Keratinocyte (primary cell): ENCODE results near the gene VCX3B. TPM values are rescaled to one million over a fixed set of nuclear protein-coding genes. Genes with fewer than 3 reads are reported as not detected.

ENCODE experiments used
- DNase-seq: peaks from one replicate; pipeline ENCODE4 v3.0.0-alpha.2; 2011; ENCODE audit warnings: low read depth, missing footprints, low spot score
- FAIRE-seq: peaks from 2 replicates; lab custom pipeline; 2011; peaks lifted over from hg19 to GRCh38; lab: Jason Lieb, UNC
- H2AFZ ChIP-seq: 2 replicates; pipeline ENCODE4 v1.6.0; 2012; ENCODE audit warnings: low read length, control low read depth, inconsistent platforms; ENCODE audit not compliant: control insufficient read depth
- H3K27ac ChIP-seq: 2 replicates; pipeline ENCODE4 v1.5.1; 2011; ENCODE audit warnings: low read length; ENCODE audit not compliant: control insufficient read depth, insufficient read depth
- H3K27me3 ChIP-seq: 3 replicates; pipeline ENCODE4 v1.6.0; 2011; ENCODE audit warnings: low read length; ENCODE audit not compliant: control insufficient read depth, insufficient read depth; ENCODE audit errors: extremely low read depth
- H3K36me3 ChIP-seq, 2 experiments: 2 replicates in 1 of 2; 3 replicates in 1 of 2; pipeline ENCODE4 v1.5.1; 2011; ENCODE audit warnings: low read length in 2 of 2, mild to moderate bottlenecking in 1 of 2; ENCODE audit not compliant: control insufficient read depth in 2 of 2, insufficient read depth in 2 of 2; ENCODE audit errors: extremely low read depth in 1 of 2
- H3K4me1 ChIP-seq: 3 replicates; pipeline ENCODE4 v1.5.1; 2011; ENCODE audit warnings: low read length; ENCODE audit not compliant: control insufficient read depth, insufficient read depth; ENCODE audit errors: extremely low read depth
- H3K4me2 ChIP-seq: 3 replicates; pipeline ENCODE4 v1.6.0; 2011; ENCODE audit warnings: low read depth, low read length; ENCODE audit not compliant: control insufficient read depth, insufficient read depth; ENCODE audit errors: extremely low read depth
- H3K4me3 ChIP-seq, 3 experiments: fragments of 200-600 bp in 1 of 3; sonication (generic) in 1 of 3; 2 replicates in 2 of 3; 3 replicates in 1 of 3; pipeline ENCODE4 v1.5.1; 2011 to 2016; ENCODE audit warnings: low read length in 3 of 3, mild to moderate bottlenecking in 3 of 3, control low read depth in 2 of 3, inconsistent platforms in 1 of 3, low read depth in 1 of 3, mixed read lengths in 1 of 3, mixed run types in 1 of 3, moderate library complexity in 1 of 3; ENCODE audit not compliant: control insufficient read depth in 2 of 3, insufficient read depth in 2 of 3; ENCODE audit errors: extremely low read depth in 1 of 3
- H3K79me2 ChIP-seq: 2 replicates; pipeline ENCODE4 v1.6.0; 2012; ENCODE audit warnings: low read length; ENCODE audit not compliant: control insufficient read depth, insufficient read depth
- H3K9ac ChIP-seq: 3 replicates; pipeline ENCODE4 v1.6.0; 2011; ENCODE audit warnings: low read length; ENCODE audit not compliant: control insufficient read depth, insufficient read depth; ENCODE audit errors: extremely low read depth
- H3K9me1 ChIP-seq: 3 replicates; pipeline ENCODE4 v1.6.0; 2011; ENCODE audit warnings: low read length; ENCODE audit not compliant: control insufficient read depth, insufficient read depth; ENCODE audit errors: extremely low read depth
- H3K9me3 ChIP-seq: 2 replicates; pipeline ENCODE4 v1.5.1; 2012; ENCODE audit warnings: low read depth, low read length; ENCODE audit not compliant: control insufficient read depth
- H4K20me1 ChIP-seq: 3 replicates; pipeline ENCODE4 v1.6.0; 2011; ENCODE audit warnings: low read length; ENCODE audit not compliant: control insufficient read depth, insufficient read depth; ENCODE audit errors: extremely low read depth
- EZH2 ChIP-seq: IDR thresholded peaks from one replicate; pipeline ENCODE4 v1.6.1; 2012; ENCODE audit warnings: inconsistent platforms, mild to moderate bottlenecking, low read length, moderate library complexity
- dilution Hi-C: fragments of 300-500 bp; cut with MboI; formaldehyde crosslinking; loops from one replicate; pipeline ENCODE4 v1.7.0; 2020; ENCODE audit warnings: low sequenced_read_pairs; ENCODE audit not compliant: extremely low pct_ligation_motif_present
- polyA plus RNA-seq, 5 experiments: library from polyadenylated mRNA; depleted of rRNA in 3 of 5; stranded (reverse) in 3 of 5; stranded (forward) in 1 of 5; unstranded in 1 of 5; fragments of >200 nt; gene quantifications; 1 replicate in 1 of 5; 2 replicates in 3 of 5; 3 replicates in 1 of 5; pipeline versions ENCODE4 v1.2.1 to v1.2.3, GENCODE V29; 2011 to 2012; ENCODE audit warnings: missing spikeins in 2 of 5, low read depth in 1 of 5, low replicate concordance in 1 of 5
- TF ChIP-seq, protein P1 (sequence below), 3 experiments: IDR thresholded peaks in 1 of 3; conservative IDR thresholded peaks in 1 of 3; optimal IDR thresholded peaks in 1 of 3; 2 replicates in 2 of 3; 3 replicates in 1 of 3; pipeline versions ENCODE3 to v1.5.1; 2011; ENCODE audit warnings: low read length in 3 of 3, mild to moderate bottlenecking in 3 of 3, moderate library complexity in 2 of 3, control low read depth in 1 of 3, inconsistent platforms in 1 of 3; ENCODE audit not compliant: insufficient read depth in 2 of 3; ENCODE audit errors: extremely low read depth in 1 of 3

The VCX3B gene
- polyA plus RNA-seq, 1 donor (not counting 4 experiments of a cell fraction or from before 2014, with no cell fraction given), result not detected

- H3K4me2 ChIP-seq, result no peak overlapping the region
- no peak for FAIRE-seq
- dilution Hi-C loops, result no loop called here
- H3K9me3 ChIP-seq, result no peaks in the 10 kb centered on the region
- no peaks in the 10 kb centered on the region for H3K9me1 ChIP-seq
- no peak overlapping the region for H3K27ac ChIP-seq
- no peak for TF ChIP-seq EZH2
- TF ChIP-seq, protein P1, sequence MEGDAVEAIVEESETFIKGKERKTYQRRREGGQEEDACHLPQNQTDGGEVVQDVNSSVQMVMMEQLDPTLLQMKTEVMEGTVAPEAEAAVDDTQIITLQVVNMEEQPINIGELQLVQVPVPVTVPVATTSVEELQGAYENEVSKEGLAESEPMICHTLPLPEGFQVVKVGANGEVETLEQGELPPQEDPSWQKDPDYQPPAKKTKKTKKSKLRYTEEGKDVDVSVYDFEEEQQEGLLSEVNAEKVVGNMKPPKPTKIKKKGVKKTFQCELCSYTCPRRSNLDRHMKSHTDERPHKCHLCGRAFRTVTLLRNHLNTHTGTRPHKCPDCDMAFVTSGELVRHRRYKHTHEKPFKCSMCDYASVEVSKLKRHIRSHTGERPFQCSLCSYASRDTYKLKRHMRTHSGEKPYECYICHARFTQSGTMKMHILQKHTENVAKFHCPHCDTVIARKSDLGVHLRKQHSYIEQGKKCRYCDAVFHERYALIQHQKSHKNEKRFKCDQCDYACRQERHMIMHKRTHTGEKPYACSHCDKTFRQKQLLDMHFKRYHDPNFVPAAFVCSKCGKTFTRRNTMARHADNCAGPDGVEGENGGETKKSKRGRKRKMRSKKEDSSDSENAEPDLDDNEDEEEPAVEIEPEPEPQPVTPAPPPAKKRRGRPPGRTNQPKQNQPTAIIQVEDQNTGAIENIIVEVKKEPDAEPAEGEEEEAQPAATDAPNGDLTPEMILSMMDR (optimal IDR thresholded peaks at IDR 0.05 in 1 of 3, IDR thresholded peaks at IDR 0.05 in 1 of 3, conservative IDR thresholded peaks at IDR 0.05 in 1 of 3; ENCODE audit: extremely low read depth in 1 of 3, insufficient read depth in 2 of 3, low read length in 3 of 3), result no peak
- no peak overlapping the region for H3K4me3 ChIP-seq
- H3K9ac ChIP-seq, result no peak overlapping the region
- no peaks in the 10 kb centered on the region for H3K27me3 ChIP-seq
- H3K36me3 ChIP-seq, result no peaks in the 10 kb centered on the region
- no peak overlapping the region for H2AFZ ChIP-seq
- peaks cover 6% of the 10 kb centered on the region for H3K4me1 ChIP-seq
- no peaks in the 10 kb centered on the region for H3K79me2 ChIP-seq
- no peaks in the 10 kb centered on the region for H4K20me1 ChIP-seq
- no peak for DNase-seq
Measured at GRCh38 chrX:8429692-8430249, 34.9 kb upstream of the VCX3B start.

- TF ChIP-seq EZH2, result no peak
- TF ChIP-seq, protein P1 (optimal IDR thresholded peaks at IDR 0.05 in 1 of 3, IDR thresholded peaks at IDR 0.05 in 1 of 3, conservative IDR thresholded peaks at IDR 0.05 in 1 of 3; ENCODE audit: extremely low read depth in 1 of 3, insufficient read depth in 2 of 3, low read length in 3 of 3), result no peak
- no peak overlapping the region for H3K9ac ChIP-seq
- H4K20me1 ChIP-seq, result no peaks in the 10 kb centered on the region
- no peaks in the 10 kb centered on the region for H3K9me3 ChIP-seq
- no peak overlapping the region for H3K4me3 ChIP-seq
- no peak for DNase-seq
- no peaks in the 10 kb centered on the region for H3K36me3 ChIP-seq
- H3K4me2 ChIP-seq, result no peak overlapping the region
- no peak for FAIRE-seq
- peaks cover under 1% of the 10 kb centered on the region for H3K4me1 ChIP-seq
- H3K27ac ChIP-seq, result no peak overlapping the region
- no peaks in the 10 kb centered on the region for H3K79me2 ChIP-seq
- dilution Hi-C loops, result no loop called here
- H3K27me3 ChIP-seq, result no peaks in the 10 kb centered on the region
- H3K9me1 ChIP-seq, result no peaks in the 10 kb centered on the region
- no peak overlapping the region for H2AFZ ChIP-seq
Measured at GRCh38 chrX:8430444-8430843, 34.2 kb upstream of the VCX3B start.
